Ovary (tissue), 9 donors: ENCODE measurements around the gene TUSC2. TPM values are rescaled to one million over a fixed set of nuclear protein-coding genes. Genes with fewer than 3 reads are reported as not detected.

Experiments
- DNase-seq, 5 donors: peaks; one replicate each; pipeline ENCODE4 v3.0.0-alpha.2; 2019 to 2020
- H3K27ac ChIP-seq, 2 donors: fragments of 200-600 bp; one replicate each; pipeline versions ENCODE4 v1.5.1 to v1.8.0; 2019 to 2022
- H3K27me3 ChIP-seq: fragments of 200-600 bp; one replicate; pipeline ENCODE4 v1.8.0; 2022
- H3K36me3 ChIP-seq: fragments of 200-600 bp; sonication (generic); one replicate; pipeline ENCODE4 v1.5.1; 2019
- H3K4me1 ChIP-seq: one replicate; pipeline ENCODE4 v1.8.1; 2013; ENCODE audit warnings: mild to moderate bottlenecking, moderate library complexity; ENCODE audit not compliant: insufficient read depth
- H3K4me3 ChIP-seq: fragments of 200-600 bp; sonication (generic); one replicate; pipeline ENCODE4 v1.5.1; 2017
- H3K9me3 ChIP-seq, 2 donors: fragments of 200-600 bp in 1 of 2; sonication (generic) in 1 of 2; one replicate each; pipeline versions ENCODE4 v1.5.1 to v1.8.1; 2013 to 2019; ENCODE audit warnings: mild to moderate bottlenecking in 1 of 2, moderate library complexity in 1 of 2
- EP300 ChIP-seq: sonication (generic); formaldehyde crosslinking; IDR thresholded peaks from one replicate; pipeline ENCODE4 v1.6.1; 2017; ENCODE audit warnings: antibody characterized with exemption
- POLR2A ChIP-seq: fragments of 450-650 bp; IDR thresholded peaks from one replicate; pipeline ENCODE4 v1.6.1; 2017; ENCODE audit warnings: antibody characterized with exemption, mild to moderate bottlenecking, moderate library complexity
- WGBS, 3 donors: extraction: QIAGEN DNeasy Blood & Tissue Kit in 1 of 3; methylation state at CpG; one replicate each; pipeline versions ENCODE4 v1.1.5 to v1.1.7; 2013 to 2017; 5-methylcytosine and 5-hydroxymethylcytosine counted together
- intact Hi-C, 4 donors: fragments of 100-400 bp; cut with DNase I; formaldehyde crosslinking; loops; one replicate each; pipeline versions ENCODE4 v1.11.0 to v1.15.1; 2022 to 2023
- polyA plus RNA-seq, 2 donors: library from polyadenylated mRNA; stranded (reverse); fragments of 200-250 nt in 1 of 2; fragments of 350-450 nt in 1 of 2; fragmentation: Illumina TruSeq in 1 of 2; extraction: RNeasy Lipid Tissue Mini Kit (QIAGEN cat#74804) in 1 of 2; gene quantifications; one replicate each; pipeline ENCODE4 v1.2.3, GENCODE V29; 2013 to 2014
- total RNA-seq, 7 donors: library from RNA; depleted of rRNA in 2 of 7; stranded (reverse); fragments of >200 nt in 2 of 7; fragmentation: NEBNext Ultra II Directional in 3 of 7; extraction: Animal tissue kit (Norgen Biotek cat#: 25700) in 3 of 7; gene quantifications; one replicate each; pipeline versions ENCODE4 v1.1.0 to v1.2.4, GENCODE V29; 2016 to 2023
- TF ChIP-seq, protein P1 (sequence below), 3 donors: fragments of 450-650 bp in 2 of 3; fragments of 200-600 bp in 1 of 3; IDR thresholded peaks; one replicate each; pipeline versions ENCODE4 v1.5.1 to v1.8.0; 2016 to 2022; ENCODE audit warnings: antibody characterized with exemption in 3 of 3, mild to moderate bottlenecking in 1 of 3
- donor health status: DM: no; HTN: no; CAD: no; lungs with moderate emphysema.
- donor health status: DM: no; HTN: no; CAD: no.
- donor health status: Bipolar disorder and iron deficiency.
- donor health status: DM: yes; HTN: yes; CAD: no.
- donor health status: DM: no; HTN: no; CAD: no.
- donor health status: DM: yes; HTN: yes; CAD: no.

TUSC2 gene
- total and polyA plus RNA-seq, 9 donors, result 19.4 to 26.4 (median 21.3) TPM

DNA sequence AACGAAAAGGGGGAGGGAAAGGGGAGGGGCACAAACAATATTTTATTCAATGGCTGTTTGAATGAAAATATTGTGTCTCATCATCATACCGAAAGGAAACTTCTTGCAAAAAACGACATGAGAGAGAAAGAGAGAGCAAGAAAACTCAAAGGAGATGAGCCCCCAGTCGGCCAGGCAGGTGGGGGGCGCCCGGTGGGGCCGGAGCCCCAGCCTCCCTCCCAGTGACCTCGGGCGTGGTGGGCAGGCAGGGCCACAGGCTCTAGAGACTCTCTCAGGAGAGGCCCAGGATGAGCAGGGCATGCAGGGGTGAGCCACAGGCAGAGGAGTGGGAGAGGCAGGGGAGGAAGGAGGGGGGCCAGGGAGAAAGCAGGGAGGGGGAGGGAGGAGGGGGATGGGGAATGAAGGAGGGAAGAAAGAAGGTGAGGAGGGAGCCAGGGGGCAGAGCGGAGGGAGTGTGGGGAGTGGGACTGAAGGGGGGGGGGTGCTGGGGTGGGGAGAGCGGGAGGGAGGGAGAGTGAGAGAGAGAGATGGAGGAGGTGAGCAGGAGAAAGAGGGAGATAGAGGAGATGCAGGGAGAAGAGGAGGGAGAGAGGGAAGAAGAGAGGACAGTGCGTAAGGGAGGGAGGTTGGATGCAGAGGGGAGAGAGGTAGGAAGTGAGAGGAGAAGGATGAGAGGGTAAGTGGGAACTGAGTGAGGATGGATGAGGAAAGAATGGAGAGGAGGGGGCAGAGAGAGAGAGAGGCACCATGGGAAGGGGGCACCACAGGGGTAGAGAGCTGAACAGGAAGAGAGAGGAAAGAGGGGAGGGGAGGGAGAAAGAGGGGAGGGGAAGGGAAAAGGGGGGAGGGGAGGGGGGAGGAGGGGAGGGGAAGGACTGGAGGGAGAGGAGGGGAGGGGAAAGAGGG lies 45.4 kb upstream of the TUSC2 start:
- TF ChIP-seq, protein P1, sequence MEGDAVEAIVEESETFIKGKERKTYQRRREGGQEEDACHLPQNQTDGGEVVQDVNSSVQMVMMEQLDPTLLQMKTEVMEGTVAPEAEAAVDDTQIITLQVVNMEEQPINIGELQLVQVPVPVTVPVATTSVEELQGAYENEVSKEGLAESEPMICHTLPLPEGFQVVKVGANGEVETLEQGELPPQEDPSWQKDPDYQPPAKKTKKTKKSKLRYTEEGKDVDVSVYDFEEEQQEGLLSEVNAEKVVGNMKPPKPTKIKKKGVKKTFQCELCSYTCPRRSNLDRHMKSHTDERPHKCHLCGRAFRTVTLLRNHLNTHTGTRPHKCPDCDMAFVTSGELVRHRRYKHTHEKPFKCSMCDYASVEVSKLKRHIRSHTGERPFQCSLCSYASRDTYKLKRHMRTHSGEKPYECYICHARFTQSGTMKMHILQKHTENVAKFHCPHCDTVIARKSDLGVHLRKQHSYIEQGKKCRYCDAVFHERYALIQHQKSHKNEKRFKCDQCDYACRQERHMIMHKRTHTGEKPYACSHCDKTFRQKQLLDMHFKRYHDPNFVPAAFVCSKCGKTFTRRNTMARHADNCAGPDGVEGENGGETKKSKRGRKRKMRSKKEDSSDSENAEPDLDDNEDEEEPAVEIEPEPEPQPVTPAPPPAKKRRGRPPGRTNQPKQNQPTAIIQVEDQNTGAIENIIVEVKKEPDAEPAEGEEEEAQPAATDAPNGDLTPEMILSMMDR (IDR thresholded peaks at IDR 0.05), result no peak
- TF ChIP-seq EP300 (no peak), POLR2A (no peak)
- Histone ChIP-seq H3K36me3 (no peaks in the 10 kb centered on the region), H3K4me3 (no peak overlapping the region), H3K9me3 (no peaks in the 10 kb centered on the region), H3K27me3 (no peaks in the 10 kb centered on the region), H3K4me1 (no peaks in the 10 kb centered on the region), H3K27ac (no peak overlapping the region)
- intact Hi-C loops, result loop anchor here in 2 of 4 donors (10.0 kb wide), 2 partner anchors 161 to 171 kb away; no protein-coding TSS in a partner anchor
- no peak for DNase-seq
- 33 to 40% (median 37%) methylated on average over 12 of the region's 12 CpGs for WGBS, 3 donors

DNA sequence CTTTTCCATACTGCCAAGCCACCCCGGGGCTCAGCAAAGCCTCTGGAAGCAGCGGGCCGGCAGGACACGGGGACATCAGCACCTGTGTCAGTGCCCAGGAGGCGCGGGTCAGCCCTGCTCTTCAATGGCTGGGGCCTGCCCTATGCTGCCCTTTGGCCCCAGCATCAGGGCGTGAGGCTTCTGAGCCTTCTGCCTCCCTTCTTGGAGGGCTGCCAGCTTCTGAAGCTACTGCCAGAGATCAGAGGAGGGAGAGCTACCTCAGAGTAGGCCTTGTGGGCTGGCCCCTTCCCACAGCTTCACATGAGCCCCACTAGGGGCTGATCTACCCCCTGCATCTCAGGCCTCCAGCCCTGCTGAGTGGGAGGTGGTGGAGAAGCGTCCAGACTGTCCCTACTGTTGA lies 44.3 kb upstream of the TUSC2 start:
- H3K4me1 ChIP-seq, result no peaks in the 10 kb centered on the region
- intact Hi-C loops, result loop anchor here in 2 of 4 donors (10.0 kb wide), 2 partner anchors 162 to 172 kb away; no protein-coding TSS in a partner anchor
- WGBS, 3 donors, result 51 to 65% (median 59%) methylated on average over 8 of the region's 8 CpGs
- no peaks in the 10 kb centered on the region for H3K9me3 ChIP-seq
- H3K27ac ChIP-seq, result no peak overlapping the region
- TF ChIP-seq POLR2A, result no peak
- TF ChIP-seq, protein P1 (IDR thresholded peaks at IDR 0.05), result no peak
- no peak for TF ChIP-seq EP300
- DNase-seq, result no peak
- H3K27me3 ChIP-seq, result no peaks in the 10 kb centered on the region
- no peaks in the 10 kb centered on the region for H3K36me3 ChIP-seq
- H3K4me3 ChIP-seq, result no peak overlapping the region

DNA sequence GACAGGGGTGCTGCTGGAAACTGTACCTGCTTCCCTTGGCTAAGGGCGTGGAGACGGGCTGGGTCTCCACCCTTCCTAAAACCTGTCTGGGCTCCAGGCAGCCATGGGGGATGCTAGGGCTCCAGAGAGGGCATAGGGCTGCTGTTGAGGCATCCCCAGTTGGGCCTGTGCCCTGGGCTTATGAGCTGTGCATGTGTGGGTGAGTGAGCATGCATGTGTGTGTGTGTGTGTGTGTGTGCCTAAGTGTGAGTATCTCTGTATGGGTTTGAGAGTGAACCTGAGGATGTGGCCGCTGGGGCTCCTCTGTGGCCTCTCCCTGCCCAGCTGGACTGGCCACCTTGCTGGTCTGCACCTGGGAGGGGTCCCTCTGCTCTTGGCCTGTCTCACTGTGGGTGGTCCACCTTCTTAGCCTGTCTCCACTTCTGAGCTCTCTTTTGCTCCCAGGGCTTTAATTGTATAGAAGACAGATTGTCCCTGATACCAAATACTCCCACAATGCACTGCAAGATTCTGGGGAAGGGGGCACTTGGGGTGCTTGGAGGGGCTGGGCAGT lies 43.2 kb upstream of the TUSC2 start:
- TF ChIP-seq POLR2A (no peak), EP300 (no peak)
- TF ChIP-seq, protein P1 (IDR thresholded peaks at IDR 0.05), result no peak
- Histone ChIP-seq H3K4me3 (no peak overlapping the region), H3K4me1 (no peaks in the 10 kb centered on the region), H3K36me3 (no peaks in the 10 kb centered on the region), H3K27ac (no peak overlapping the region), H3K9me3 (no peaks in the 10 kb centered on the region), H3K27me3 (no peaks in the 10 kb centered on the region)
- DNase-seq, result no peak
- intact Hi-C loops, result loop anchor here in 2 of 4 donors (10.0 kb wide), 2 partner anchors 164 to 174 kb away; no protein-coding TSS in a partner anchor
- WGBS, 3 donors, result 84 to 90% (median 85%) methylated on average over 3 of the region's 3 CpGs

DNA sequence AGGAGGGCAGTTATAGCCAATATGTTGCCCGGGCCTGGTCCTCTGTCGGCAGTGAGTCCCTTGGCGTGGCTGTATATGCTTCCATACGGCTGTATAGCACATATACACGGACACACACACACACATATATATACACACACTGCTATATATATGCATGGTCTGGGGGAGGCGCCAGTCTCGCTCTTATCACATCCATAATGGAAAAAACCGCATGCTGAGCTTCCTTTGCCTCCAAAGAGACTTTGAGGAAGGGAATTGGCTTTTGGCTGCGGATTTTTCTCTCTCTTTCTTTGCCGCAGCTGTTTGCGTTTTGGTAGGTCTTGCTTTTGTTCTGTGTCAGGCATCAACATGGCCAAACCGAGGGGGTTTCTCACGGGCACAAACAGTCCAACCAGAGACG lies 42.6 kb upstream of the TUSC2 start:
- H3K27ac ChIP-seq, result no peak overlapping the region
- H3K9me3 ChIP-seq, result no peaks in the 10 kb centered on the region
- 29 to 32% (median 30%) methylated on average over 14 of the region's 14 CpGs for WGBS, 3 donors
- DNase-seq, result no peak
- H3K4me3 ChIP-seq, result no peak overlapping the region
- no peaks in the 10 kb centered on the region for H3K36me3 ChIP-seq
- no peaks in the 10 kb centered on the region for H3K27me3 ChIP-seq
- H3K4me1 ChIP-seq, result peaks cover 2% of the 10 kb centered on the region
- intact Hi-C loops, result loop anchor here in 2 of 4 donors (10.0 kb wide), 2 partner anchors 164 to 174 kb away; no protein-coding TSS in a partner anchor
- no peak for TF ChIP-seq POLR2A
- no peak for TF ChIP-seq EP300
